GM12878 (cell line): Measurements from ENCODE around the gene LMO2. TPM values are rescaled to one million over a fixed set of nuclear protein-coding genes. Genes with fewer than 3 reads are reported as not detected.
A peak's percentile ranks its signal among the peaks of the same experiment; 100 is the strongest.

Source experiments
- ATAC-seq: fragments of 200-7000 bp; cut with Tn5 transposase; 3 replicates; pipeline ENCODE4 v1.9.1; 2020; ENCODE audit warnings: mild to moderate bottlenecking, moderate library complexity
- BruUV-seq: library from RNA; stranded (reverse); fragments of 400-500 nt; replicated peaks from 2 replicates; lab custom pipeline; 2021; lab: Mats Ljungman, UMichigan
- CTCF ChIA-PET: fragments of 300-600 bp; sonication (Branson Sonifier 250); formaldehyde crosslinking; extraction: SDS; loops from one replicate; lab custom pipeline; 2021; ENCODE audit warnings: inconsistent platforms; lab: Yijun Ruan, JAX
- POLR2A ChIA-PET: fragments of 350-600 bp; formaldehyde crosslinking; extraction: SDS; loops from one replicate; lab custom pipeline; 2021; ENCODE audit warnings: inconsistent platforms; lab: Charles Lee
- RAD21 ChIA-PET: fragments of 300-600 bp; sonication (Branson Sonifier 250); formaldehyde crosslinking; loops from one replicate; lab custom pipeline; 2023; ENCODE audit warnings: antibody characterized with exemption; ENCODE audit not compliant: unreplicated experiment; lab: Charles Lee
- SMC1A ChIA-PET: fragments of 300-600 bp; sonication (Branson Sonifier 250); formaldehyde crosslinking; loops from one replicate; lab custom pipeline; 2023; ENCODE audit not compliant: unreplicated experiment, uncharacterized antibody; lab: Charles Lee
- DNase-seq: peaks from one replicate; pipeline ENCODE4 v3.0.0-alpha.2; 2011; ENCODE audit warnings: low read depth, low spot score
- FAIRE-seq: peaks from 3 replicates; lab custom pipeline; 2011; peaks lifted over from hg19 to GRCh38; lab: Jason Lieb, UNC
- H2AFZ ChIP-seq: 2 replicates; pipeline ENCODE4 v1.6.0; 2011; ENCODE audit warnings: low read depth, low read length, control low read depth; ENCODE audit not compliant: control insufficient read depth
- H3K27ac ChIP-seq: 2 replicates; pipeline ENCODE4 v1.5.1; 2011; ENCODE audit warnings: control low read depth; ENCODE audit not compliant: control insufficient read depth, insufficient read depth
- H3K27me3 ChIP-seq, 2 experiments: replicated peaks in 1 of 2; 2 replicates each; pipeline versions ENCODE4 v1.6.0 to v1.6.1; 2011; ENCODE audit warnings: low read length in 1 of 2; ENCODE audit not compliant: control insufficient read depth in 2 of 2, insufficient read depth in 2 of 2
- H3K36me3 ChIP-seq, 2 experiments: 2 replicates each; pipeline ENCODE4 v1.5.1; 2011; ENCODE audit warnings: low read length in 1 of 2; ENCODE audit not compliant: control insufficient read depth in 2 of 2, insufficient read depth in 2 of 2
- H3K4me1 ChIP-seq: 2 replicates; pipeline ENCODE4 v1.6.1; 2011; ENCODE audit warnings: mild to moderate bottlenecking, low read length, moderate library complexity, mixed read lengths; ENCODE audit not compliant: control insufficient read depth, insufficient read depth
- H3K4me2 ChIP-seq: 2 replicates; pipeline ENCODE4 v1.6.0; 2011; ENCODE audit warnings: control low read depth; ENCODE audit not compliant: control insufficient read depth, insufficient read depth
- H3K4me3 ChIP-seq: fragments of 200-600 bp; sonication (generic); 2 replicates; pipeline ENCODE4 v1.5.1; 2016
- H3K79me2 ChIP-seq: 2 replicates; pipeline ENCODE4 v1.6.0; 2011; ENCODE audit warnings: low read length; ENCODE audit not compliant: control insufficient read depth, insufficient read depth
- H3K9ac ChIP-seq: 2 replicates; pipeline ENCODE4 v1.8.0; 2011; ENCODE audit warnings: low read length, control low read depth, mixed read lengths; ENCODE audit not compliant: control insufficient read depth, insufficient read depth
- H3K9me3 ChIP-seq: replicated peaks from 3 replicates; pipeline ENCODE4 v1.5.1; 2011; ENCODE audit warnings: mild to moderate bottlenecking, low read length; ENCODE audit not compliant: control insufficient read depth, insufficient read depth
- H4K20me1 ChIP-seq: 2 replicates; pipeline ENCODE4 v1.6.0; 2011; ENCODE audit not compliant: control insufficient read depth, insufficient read depth
- BCL11A ChIP-seq: IDR thresholded peaks from 2 replicates; pipeline ENCODE4 v1.6.1; 2011; ENCODE audit warnings: low read depth, low read length
- CBX3 ChIP-seq: fragments of 200-600 bp; sonication (generic); IDR thresholded peaks from 2 replicates; pipeline ENCODE4 v1.6.1; 2016; ENCODE audit warnings: low read depth, borderline replicate concordance
- ETV6 ChIP-seq, 2 experiments: fragments of 450-650 bp in 1 of 2; IDR thresholded peaks in 1 of 2; conservative IDR thresholded peaks in 1 of 2; 2 replicates each; pipeline ENCODE4 v1.6.1; 2014; ENCODE audit warnings: antibody characterized with exemption in 1 of 2, borderline replicate concordance in 1 of 2, low read depth in 1 of 2, mild to moderate bottlenecking in 1 of 2, moderate library complexity in 1 of 2
- EZH2 ChIP-seq: IDR thresholded peaks from 2 replicates; pipeline ENCODE4 v1.6.1; 2012; ENCODE audit warnings: low read depth, mild to moderate bottlenecking, control low read depth, inconsistent platforms, low read length, borderline replicate concordance; ENCODE audit not compliant: control insufficient read depth
- PAX5 ChIP-seq: IDR thresholded peaks from 2 replicates; pipeline ENCODE4 v1.6.1; 2011; ENCODE audit warnings: low read depth, low read length, borderline replicate concordance
- POLR2AphosphoS5 ChIP-seq: IDR thresholded peaks from 2 replicates; pipeline ENCODE4 v1.6.1; 2011; ENCODE audit warnings: mild to moderate bottlenecking, low read length, inconsistent platforms
- SUPT20H ChIP-seq: IDR thresholded peaks from 2 replicates; pipeline ENCODE4 v1.6.1; 2011; ENCODE audit warnings: low read depth, mild to moderate bottlenecking, low read length, moderate library complexity, borderline replicate concordance; ENCODE audit not compliant: control insufficient read depth
- ZBED1 ChIP-seq: IDR thresholded peaks from 2 replicates; pipeline ENCODE4 v1.6.1; 2016; ENCODE audit warnings: borderline replicate concordance
- ZZZ3 ChIP-seq: IDR thresholded peaks from 2 replicates; pipeline ENCODE4 v1.6.1; 2011; ENCODE audit warnings: low read depth; ENCODE audit not compliant: control insufficient read depth, insufficient read length
- WGBS: methylation state at CpG from one replicate; pipeline ENCODE4 v1.1.6; 2016; ENCODE audit warnings: low lambda C conversion rate; ENCODE audit not compliant: insufficient replicate concordance, insufficient coverage; ENCODE audit errors: missing lambda C conversion rate; 5-methylcytosine and 5-hydroxymethylcytosine counted together
- in situ Hi-C: fragments of 300-500 bp; cut with MboI; formaldehyde crosslinking; loops from 9 replicates; pipeline ENCODE4 v1.14.3; 2018; ENCODE audit warnings: mixed read lengths
- intact Hi-C: fragments of 100-400 bp; cut with micrococcal nuclease; formaldehyde crosslinking; loops from one replicate; pipeline ENCODE4 v1.14.2; 2022; ENCODE audit not compliant: unreplicated experiment
- polyA plus RNA-seq, 11 experiments: library from polyadenylated mRNA; depleted of rRNA in 4 of 11; unstranded in 6 of 11; stranded (reverse) in 5 of 11; fragments of >200 nt; fragmentation: Nextera tagmentation in 4 of 11; fragmentation: Illumina TruSeq in 1 of 11; extraction: Ambion mirVana in 4 of 11; extraction: Trizol in 1 of 11; gene quantifications; 1 replicate in 1 of 11; 2 replicates in 10 of 11; pipeline versions ENCODE4 v1.2.1 to v1.2.3, GENCODE V29; 2011 to 2016; ENCODE audit warnings: inconsistent platforms in 2 of 11, missing spikeins in 2 of 11, low read depth in 1 of 11
- total RNA-seq, 4 experiments: library from RNA; depleted of rRNA in 3 of 4; stranded (reverse); fragments of >200 nt in 3 of 4; fragmentation: Illumina TruSeq in 1 of 4; extraction: Trizol in 1 of 4; gene quantifications; 2 replicates each; pipeline versions ENCODE4 v1.2.1 to v1.2.3, GENCODE V29; 2013 to 2021
- TF ChIP-seq, protein P1 (sequence below): fragments of 150-350 bp; IDR thresholded peaks from 2 replicates; pipeline ENCODE4 v1.6.1; 2016; ENCODE audit warnings: low read depth, low read length
- TF ChIP-seq, protein P2 (sequence below): IDR thresholded peaks from 2 replicates; pipeline ENCODE4 v1.6.1; 2011; ENCODE audit warnings: mild to moderate bottlenecking, low read depth, low read length, moderate library complexity; ENCODE audit not compliant: insufficient replicate concordance

Gene LMO2
- total and polyA plus RNA-seq, 10 of the 15 experiments (the other 5 are each of a cell fraction or from before 2014, with no cell fraction given), result 0.29 to 1.9 (median 1.1) TPM; not detected in 1

DNA sequence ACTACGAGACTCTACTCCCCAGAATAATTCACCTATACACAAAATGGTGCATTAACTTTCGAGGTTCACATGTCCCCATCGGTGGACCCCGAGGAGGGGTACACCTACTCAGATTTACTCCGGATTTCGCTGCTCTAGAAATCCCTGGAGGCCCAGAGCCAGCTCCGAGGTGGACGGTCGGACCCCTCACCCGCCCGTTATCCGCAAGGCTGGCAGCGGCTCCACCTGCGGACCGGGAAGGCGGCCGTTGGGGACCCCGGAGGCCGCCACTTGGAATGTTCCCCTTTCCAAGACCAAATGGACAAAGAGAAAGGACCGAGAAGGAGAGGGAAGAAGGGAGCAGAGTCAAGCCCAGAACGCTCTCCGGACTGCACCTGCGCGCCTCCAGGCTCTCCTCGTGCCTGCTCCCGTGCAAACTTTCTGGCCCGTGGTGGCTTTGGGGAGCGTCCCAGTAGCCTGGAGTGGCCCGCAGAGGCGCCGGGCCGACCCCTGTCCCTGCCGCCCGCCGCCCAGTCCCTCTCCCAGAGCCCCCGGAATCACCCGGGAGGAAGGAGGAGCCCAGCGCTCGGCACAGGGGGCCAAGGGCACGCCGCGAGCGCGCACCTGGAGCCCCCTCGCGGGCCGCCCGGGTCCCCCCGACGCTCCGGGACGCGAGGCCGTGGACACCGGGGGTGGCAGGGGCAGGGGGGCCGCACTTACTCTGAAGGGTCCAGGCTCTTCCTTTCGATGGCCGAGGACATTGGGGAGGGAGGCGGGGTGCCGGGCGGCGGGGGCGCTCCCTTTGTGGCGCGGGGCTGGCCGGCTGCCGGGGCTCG, 23.0 kb downstream of the LMO2 start:
- H3K9me3 ChIP-seq, result no peaks in the 10 kb centered on the region
- H3K36me3 ChIP-seq, result no peaks in the 10 kb centered on the region
- CTCF ChIA-PET, result interaction anchor here (1.4 to 4.7 kb wide), 4 partner anchors 11 to 118 kb away, joined by 3 to 20 read pairs (median 10); no protein-coding TSS in a partner anchor
- peaks cover 4 to 8% of the 10 kb centered on the region in 2 experiments for H3K27me3 ChIP-seq
- peak overlapping the region; percentile 72 for H3K4me3 ChIP-seq
- ATAC-seq (peak; percentile 10; the same call in 1 of the 3 replicates), DNase-seq (no peak), FAIRE-seq (no peak)
- intact Hi-C loops, result loop anchor here (5.0 kb wide), 1 partner anchor 43 kb away; no protein-coding TSS in a partner anchor
- H3K4me2 ChIP-seq, result peak overlapping the region; percentile 89
- POLR2A ChIA-PET, result interaction anchor here (0.7 kb wide), 1 partner anchor 1418 kb away, joined by 4 read pairs; no protein-coding TSS in a partner anchor
- TF ChIP-seq PAX5, result no peak
- TF ChIP-seq ZBED1, result no peak
- no peak for TF ChIP-seq CBX3
- TF ChIP-seq, protein P1, sequence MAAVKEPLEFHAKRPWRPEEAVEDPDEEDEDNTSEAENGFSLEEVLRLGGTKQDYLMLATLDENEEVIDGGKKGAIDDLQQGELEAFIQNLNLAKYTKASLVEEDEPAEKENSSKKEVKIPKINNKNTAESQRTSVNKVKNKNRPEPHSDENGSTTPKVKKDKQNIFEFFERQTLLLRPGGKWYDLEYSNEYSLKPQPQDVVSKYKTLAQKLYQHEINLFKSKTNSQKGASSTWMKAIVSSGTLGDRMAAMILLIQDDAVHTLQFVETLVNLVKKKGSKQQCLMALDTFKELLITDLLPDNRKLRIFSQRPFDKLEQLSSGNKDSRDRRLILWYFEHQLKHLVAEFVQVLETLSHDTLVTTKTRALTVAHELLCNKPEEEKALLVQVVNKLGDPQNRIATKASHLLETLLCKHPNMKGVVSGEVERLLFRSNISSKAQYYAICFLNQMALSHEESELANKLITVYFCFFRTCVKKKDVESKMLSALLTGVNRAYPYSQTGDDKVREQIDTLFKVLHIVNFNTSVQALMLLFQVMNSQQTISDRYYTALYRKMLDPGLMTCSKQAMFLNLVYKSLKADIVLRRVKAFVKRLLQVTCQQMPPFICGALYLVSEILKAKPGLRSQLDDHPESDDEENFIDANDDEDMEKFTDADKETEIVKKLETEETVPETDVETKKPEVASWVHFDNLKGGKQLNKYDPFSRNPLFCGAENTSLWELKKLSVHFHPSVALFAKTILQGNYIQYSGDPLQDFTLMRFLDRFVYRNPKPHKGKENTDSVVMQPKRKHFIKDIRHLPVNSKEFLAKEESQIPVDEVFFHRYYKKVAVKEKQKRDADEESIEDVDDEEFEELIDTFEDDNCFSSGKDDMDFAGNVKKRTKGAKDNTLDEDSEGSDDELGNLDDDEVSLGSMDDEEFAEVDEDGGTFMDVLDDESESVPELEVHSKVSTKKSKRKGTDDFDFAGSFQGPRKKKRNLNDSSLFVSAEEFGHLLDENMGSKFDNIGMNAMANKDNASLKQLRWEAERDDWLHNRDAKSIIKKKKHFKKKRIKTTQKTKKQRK, result no peak
- no peak for TF ChIP-seq POLR2AphosphoS5
- TF ChIP-seq, protein P2, sequence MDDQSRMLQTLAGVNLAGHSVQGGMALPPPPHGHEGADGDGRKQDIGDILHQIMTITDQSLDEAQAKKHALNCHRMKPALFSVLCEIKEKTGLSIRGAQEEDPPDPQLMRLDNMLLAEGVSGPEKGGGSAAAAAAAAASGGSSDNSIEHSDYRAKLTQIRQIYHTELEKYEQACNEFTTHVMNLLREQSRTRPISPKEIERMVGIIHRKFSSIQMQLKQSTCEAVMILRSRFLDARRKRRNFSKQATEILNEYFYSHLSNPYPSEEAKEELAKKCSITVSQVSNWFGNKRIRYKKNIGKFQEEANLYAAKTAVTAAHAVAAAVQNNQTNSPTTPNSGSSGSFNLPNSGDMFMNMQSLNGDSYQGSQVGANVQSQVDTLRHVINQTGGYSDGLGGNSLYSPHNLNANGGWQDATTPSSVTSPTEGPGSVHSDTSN, result no peak
- no peak for TF ChIP-seq ETV6 (conservative IDR thresholded peaks at IDR 0.05 in 1 of 2, IDR thresholded peaks at IDR 0.05 in 1 of 2; ENCODE audit: borderline replicate concordance in 1 of 2, low read depth in 1 of 2)
- no peak for TF ChIP-seq EZH2
- TF ChIP-seq SUPT20H, result no peak
- TF ChIP-seq ZZZ3, result no peak
- no peak for TF ChIP-seq BCL11A
- TF ChIP-seq, all 136 proteins: peak for 0
- ChIA-PET RAD21 (interaction anchor here (1.5 kb wide), 1 partner anchor 102 kb away, joined by 6 read pairs; no protein-coding TSS in a partner anchor), SMC1A (interaction anchor here (0.6 to 3.3 kb wide), 8 partner anchors 11 to 224 kb away, joined by 3 to 14 read pairs (median 4); partner anchors contain the start of gene LMO2)
- WGBS, result 2% methylated on average over 61 of the region's 68 CpGs
- BruUV-seq, result no TSS peak
- Histone ChIP-seq H3K79me2 (no peaks in the 10 kb centered on the region), H2AFZ (peak overlapping the region; percentile 39), H3K4me1 (peaks cover 4% of the 10 kb centered on the region), H3K9ac (peak overlapping the region; percentile 37; the same call in 1 of the 2 replicates), H4K20me1 (no peaks in the 10 kb centered on the region), H3K27ac (no peak overlapping the region)
- in situ Hi-C loops, result no loop called here
